Measurements from ENCODE around the gene RPL41. TPM values are rescaled to one million over a fixed set of nuclear protein-coding genes. Genes with fewer than 3 reads are reported as not detected.

The RPL41 gene
- polyA plus RNA-seq, 1 donor, result 4,856 TPM

Other genes with a start within 250 kb of the RPL41 start
- gene PYM1, start 188.7 kb upstream of the RPL41 start, polyA plus RNA-seq (ENCODE audit: insufficient read length), result 18.9 TPM
- 16.3 TPM for gene DGKA, start 185.5 kb upstream of the RPL41 start, polyA plus RNA-seq (ENCODE audit: insufficient read length)
- 2.0 TPM for gene PMEL, start 150.6 kb upstream of the RPL41 start, polyA plus RNA-seq (ENCODE audit: insufficient read length)
- 23.7 TPM for gene CDK2, start 149.8 kb upstream of the RPL41 start, polyA plus RNA-seq (ENCODE audit: insufficient read length)
- 124 TPM for gene RAB5B, start 142.6 kb upstream of the RPL41 start, polyA plus RNA-seq (ENCODE audit: insufficient read length)
- 14.6 TPM for gene SUOX, start 119.4 kb upstream of the RPL41 start, polyA plus RNA-seq (ENCODE audit: insufficient read length)
- 11.9 TPM for gene IKZF4, start 95.6 kb upstream of the RPL41 start, polyA plus RNA-seq (ENCODE audit: insufficient read length)
- gene RPS26, start 74.7 kb upstream of the RPL41 start, polyA plus RNA-seq (ENCODE audit: insufficient read length), result 467 TPM
- 212 TPM for gene ERBB3, start 36.5 kb upstream of the RPL41 start, polyA plus RNA-seq (ENCODE audit: insufficient read length)
- gene PA2G4, start 12.1 kb upstream of the RPL41 start, polyA plus RNA-seq (ENCODE audit: insufficient read length), result 115 TPM
- 6.0 TPM for gene ZC3H10, start 1.6 kb downstream of the RPL41 start, polyA plus RNA-seq (ENCODE audit: insufficient read length)
- gene ESYT1, start 11.6 kb downstream of the RPL41 start, polyA plus RNA-seq (ENCODE audit: insufficient read length), result 87.7 TPM
- gene MYL6B, start 36.0 kb downstream of the RPL41 start, polyA plus RNA-seq (ENCODE audit: insufficient read length), result 426 TPM
- 1,238 TPM for gene MYL6, start 41.7 kb downstream of the RPL41 start, polyA plus RNA-seq (ENCODE audit: insufficient read length)
- gene SMARCC2, start 72.8 kb downstream of the RPL41 start, polyA plus RNA-seq (ENCODE audit: insufficient read length), result 67.8 TPM
- gene RNF41, start 105.3 kb downstream of the RPL41 start, polyA plus RNA-seq (ENCODE audit: insufficient read length), result 45.6 TPM
- gene NABP2, start 107.7 kb downstream of the RPL41 start, polyA plus RNA-seq (ENCODE audit: insufficient read length), result 17.4 TPM
- gene SLC39A5, start 113.4 kb downstream of the RPL41 start, polyA plus RNA-seq (ENCODE audit: insufficient read length), result not detected
- 18.9 TPM for gene ANKRD52, start 141.8 kb downstream of the RPL41 start, polyA plus RNA-seq (ENCODE audit: insufficient read length)
- 16.4 TPM for gene COQ10A, start 150.3 kb downstream of the RPL41 start, polyA plus RNA-seq (ENCODE audit: insufficient read length)
- 232 TPM for gene CS, start 183.7 kb downstream of the RPL41 start, polyA plus RNA-seq (ENCODE audit: insufficient read length)
- gene CNPY2, start 199.4 kb downstream of the RPL41 start, polyA plus RNA-seq (ENCODE audit: insufficient read length), result 41.0 TPM
- gene PAN2, start 217.4 kb downstream of the RPL41 start, polyA plus RNA-seq (ENCODE audit: insufficient read length), result 46.7 TPM
- 0.52 TPM for gene IL23A, start 222.3 kb downstream of the RPL41 start, polyA plus RNA-seq (ENCODE audit: insufficient read length)
- 71.4 TPM for gene STAT2, start 243.5 kb downstream of the RPL41 start, polyA plus RNA-seq (ENCODE audit: insufficient read length)
- gene APOF, start 246.2 kb downstream of the RPL41 start, polyA plus RNA-seq (ENCODE audit: insufficient read length), result not detected

Data from hindlimb muscle (tissue), 1 donor.